CD14-positive monocyte (primary cell): ENCODE results near the gene RPTOR. TPM values are rescaled to one million over a fixed set of nuclear protein-coding genes. Genes with fewer than 3 reads are reported as not detected.

ENCODE experiments used
- DNase-seq, 3 donors: peaks; one replicate each; pipeline ENCODE4 v3.0.0-alpha.2; 2011 to 2022
- H2AFZ ChIP-seq: 2 replicates; pipeline ENCODE4 v1.6.0; 2012; ENCODE audit warnings: mild to moderate bottlenecking, low read depth, low read length, inconsistent platforms; ENCODE audit not compliant: insufficient read depth, poor library complexity, severe bottlenecking
- H3K27ac ChIP-seq, 2 donors: 1 replicate in 1 of 2; 2 replicates in 1 of 2; pipeline ENCODE4 v1.5.1; 2012 to 2013; ENCODE audit warnings: low read length in 2 of 2, control low read depth in 1 of 2, inconsistent platforms in 1 of 2, low read depth in 1 of 2, mild to moderate bottlenecking in 1 of 2
- H3K27me3 ChIP-seq, 2 donors: one replicate each; pipeline versions ENCODE4 v1.6.0 to v1.6.1; 2011 to 2013; ENCODE audit warnings: low read length in 2 of 2; ENCODE audit not compliant: control insufficient read depth in 2 of 2, insufficient read depth in 2 of 2
- H3K36me3 ChIP-seq, 2 donors: replicated peaks in 1 of 2; 1 replicate in 1 of 2; 2 replicates in 1 of 2; pipeline versions ENCODE4 v1.5.1 to v1.6.1; 2012 to 2013; ENCODE audit warnings: low read length in 2 of 2, control low read depth in 1 of 2, inconsistent platforms in 1 of 2, mild to moderate bottlenecking in 1 of 2; ENCODE audit not compliant: insufficient read depth in 2 of 2, control insufficient read depth in 1 of 2
- H3K4me1 ChIP-seq, 2 donors: 1 replicate in 1 of 2; 2 replicates in 1 of 2; pipeline versions ENCODE4 v1.5.1 to v1.6.1; 2012 to 2013; ENCODE audit warnings: low read length in 2 of 2, control low read depth in 1 of 2, inconsistent platforms in 1 of 2, mild to moderate bottlenecking in 1 of 2, moderate library complexity in 1 of 2; ENCODE audit not compliant: insufficient read depth in 2 of 2, control insufficient read depth in 1 of 2
- H3K4me2 ChIP-seq: replicated peaks from 2 replicates; pipeline ENCODE3; 2012; ENCODE audit warnings: low read length, moderate library complexity, mild to moderate bottlenecking; ENCODE audit not compliant: poor library complexity, severe bottlenecking; ENCODE audit errors: extremely low read depth
- H3K4me3 ChIP-seq, 3 experiments: fragments of 200-600 bp in 1 of 3; sonication (generic) in 1 of 3; replicated peaks in 1 of 3; 1 replicate in 2 of 3; 2 replicates in 1 of 3; pipeline ENCODE4 v1.5.1; 2011 to 2013; ENCODE audit warnings: low read length in 3 of 3, mild to moderate bottlenecking in 3 of 3, control low read depth in 2 of 3, low read depth in 2 of 3, inconsistent platforms in 1 of 3, moderate library complexity in 1 of 3
- H3K79me2 ChIP-seq: 2 replicates; pipeline ENCODE4 v1.6.0; 2012; ENCODE audit warnings: mild to moderate bottlenecking, control low read depth, inconsistent platforms, low read length, moderate library complexity; ENCODE audit not compliant: insufficient read depth
- H3K9ac ChIP-seq: 2 replicates; pipeline ENCODE4 v1.6.0; 2017; ENCODE audit warnings: low read length, mild to moderate bottlenecking; ENCODE audit not compliant: insufficient read depth, poor library complexity, severe bottlenecking
- H3K9me3 ChIP-seq, 2 donors: replicated peaks in 1 of 2; 1 replicate in 1 of 2; 2 replicates in 1 of 2; pipeline versions ENCODE4 v1.5.1 to v1.6.1; 2012 to 2013; ENCODE audit warnings: low read length in 2 of 2, control low read depth in 1 of 2; ENCODE audit not compliant: control insufficient read depth in 1 of 2, insufficient read depth in 1 of 2
- H4K20me1 ChIP-seq: 2 replicates; pipeline ENCODE4 v1.6.0; 2012; ENCODE audit warnings: mild to moderate bottlenecking, low read length, control low read depth, moderate library complexity; ENCODE audit not compliant: insufficient read depth
- H3K27ac Mint-ChIP-seq, 7 donors: one replicate each; pipeline ENCODE4 v1.8.0; 2020; ENCODE audit warnings: mild to moderate bottlenecking in 7 of 7, mixed read lengths in 7 of 7, moderate library complexity in 6 of 7, inconsistent platforms in 2 of 7
- H3K27me3 Mint-ChIP-seq, 3 donors: one replicate each; pipeline ENCODE4 v1.8.0; 2021 to 2022; ENCODE audit warnings: low read depth in 3 of 3, mild to moderate bottlenecking in 3 of 3, mixed read lengths in 3 of 3, moderate library complexity in 3 of 3, inconsistent platforms in 1 of 3
- H3K36me3 Mint-ChIP-seq, 2 donors: one replicate each; pipeline ENCODE4 v1.8.0; 2020; ENCODE audit warnings: mixed read lengths in 2 of 2, inconsistent platforms in 1 of 2, mild to moderate bottlenecking in 1 of 2
- H3K4me1 Mint-ChIP-seq: one replicate; pipeline ENCODE4 v1.8.0; 2020; ENCODE audit warnings: mild to moderate bottlenecking, mixed read lengths
- H3K4me3 Mint-ChIP-seq, 2 donors: one replicate each; pipeline ENCODE4 v1.8.0; 2020; ENCODE audit warnings: mild to moderate bottlenecking in 2 of 2, mixed read lengths in 2 of 2, moderate library complexity in 1 of 2
- H3K9me3 Mint-ChIP-seq, 7 donors: one replicate each; pipeline ENCODE4 v1.8.0; 2020 to 2022; ENCODE audit warnings: mixed read lengths in 7 of 7, mild to moderate bottlenecking in 6 of 7, moderate library complexity in 6 of 7, inconsistent platforms in 2 of 7
- WGBS: methylation state at CpG from one replicate; pipeline ENCODE4 v1.1.5; 2013; ENCODE audit warnings: missing lambda C conversion rate; ENCODE audit not compliant: insufficient coverage; 5-methylcytosine and 5-hydroxymethylcytosine counted together
- intact Hi-C, 2 donors: fragments of 100-400 bp; cut with micrococcal nuclease; formaldehyde crosslinking; loops; one replicate each; pipeline versions ENCODE4 v1.15.0 to v1.15.1; 2023
- polyA plus RNA-seq, 3 donors: library from polyadenylated mRNA; depleted of rRNA in 1 of 3; unstranded in 2 of 3; stranded (reverse) in 1 of 3; fragments of 300-500 nt in 2 of 3; fragments of >200 nt in 1 of 3; fragmentation: Illumina TruSeq in 2 of 3; gene quantifications; 1 replicate in 2 of 3; 2 replicates in 1 of 3; pipeline ENCODE4 v1.2.3, GENCODE V29; 2012 to 2021
- TF ChIP-seq, protein P1 (sequence below): fragments of 200-600 bp; IDR thresholded peaks from one replicate; pipeline ENCODE4 v1.8.0; 2022; ENCODE audit warnings: antibody characterized with exemption, mild to moderate bottlenecking

Gene RPTOR
- polyA plus RNA-seq, 3 donors: 1.1 to 8.7 (median 2.6) TPM

- Histone ChIP-seq H3K4me1 (no peaks in the 10 kb centered on the region), H3K4me3 (no peak overlapping the region), H3K36me3 (no peaks in the 10 kb centered on the region), H3K4me2 (no peak overlapping the region), H3K27ac (no peak overlapping the region), H3K9me3 (no peaks in the 10 kb centered on the region), H3K9ac (no peak overlapping the region), H4K20me1 (no peaks in the 10 kb centered on the region), H3K79me2 (no peaks in the 10 kb centered on the region), H3K27me3 (no peaks in the 10 kb centered on the region), H2AFZ (no peak overlapping the region)
- WGBS: 95% methylated on average over 2 of the region's 3 CpGs
- Mint-ChIP-seq H3K27me3 (peaks cover 13 to 17% (median 17%) of the 10 kb centered on the region in 3 donors), H3K4me1 (no peaks in the 10 kb centered on the region), H3K27ac (peak overlapping the region in 1 of 7 donors; percentile 19), H3K9me3 (peaks cover 0 to 3% (median 0%) of the 10 kb centered on the region in 7 donors), H3K36me3 (no peaks in the 10 kb centered on the region), H3K4me3 (no peak overlapping the region)
- intact Hi-C loops: no loop called here
- DNase-seq: no peak
- TF ChIP-seq, protein P1, sequence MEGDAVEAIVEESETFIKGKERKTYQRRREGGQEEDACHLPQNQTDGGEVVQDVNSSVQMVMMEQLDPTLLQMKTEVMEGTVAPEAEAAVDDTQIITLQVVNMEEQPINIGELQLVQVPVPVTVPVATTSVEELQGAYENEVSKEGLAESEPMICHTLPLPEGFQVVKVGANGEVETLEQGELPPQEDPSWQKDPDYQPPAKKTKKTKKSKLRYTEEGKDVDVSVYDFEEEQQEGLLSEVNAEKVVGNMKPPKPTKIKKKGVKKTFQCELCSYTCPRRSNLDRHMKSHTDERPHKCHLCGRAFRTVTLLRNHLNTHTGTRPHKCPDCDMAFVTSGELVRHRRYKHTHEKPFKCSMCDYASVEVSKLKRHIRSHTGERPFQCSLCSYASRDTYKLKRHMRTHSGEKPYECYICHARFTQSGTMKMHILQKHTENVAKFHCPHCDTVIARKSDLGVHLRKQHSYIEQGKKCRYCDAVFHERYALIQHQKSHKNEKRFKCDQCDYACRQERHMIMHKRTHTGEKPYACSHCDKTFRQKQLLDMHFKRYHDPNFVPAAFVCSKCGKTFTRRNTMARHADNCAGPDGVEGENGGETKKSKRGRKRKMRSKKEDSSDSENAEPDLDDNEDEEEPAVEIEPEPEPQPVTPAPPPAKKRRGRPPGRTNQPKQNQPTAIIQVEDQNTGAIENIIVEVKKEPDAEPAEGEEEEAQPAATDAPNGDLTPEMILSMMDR: no peak
Observed at GRCh38 chr17:80507965-80508364, 36.7 kb upstream of the RPTOR start.

DNA sequence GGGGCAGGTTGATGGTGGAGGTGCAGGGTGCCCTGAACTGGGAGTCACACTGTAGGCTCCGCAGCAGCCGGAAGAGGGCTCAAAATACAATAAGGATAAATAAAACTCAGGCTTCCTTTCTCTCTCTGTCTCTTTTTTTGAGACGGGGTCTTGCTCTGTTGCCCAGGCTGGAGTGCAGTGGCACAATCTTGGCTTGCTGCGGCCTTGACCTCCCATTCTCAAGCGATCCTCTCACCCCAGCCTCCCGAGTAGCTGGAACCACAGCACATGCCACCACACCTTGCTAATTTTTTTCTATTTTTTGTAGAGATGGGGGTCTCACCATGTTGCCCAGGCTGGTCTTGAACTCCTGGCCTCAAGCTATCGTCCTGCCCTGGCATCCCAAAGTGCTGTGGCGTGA lies 35.3 kb upstream of the RPTOR start:
- TF ChIP-seq, protein P1: no peak
- H3K4me1 Mint-ChIP-seq: no peaks in the 10 kb centered on the region

More for the DNA sequence above, 35.3 kb upstream of the RPTOR start:
- Mint-ChIP-seq H3K4me3 (no peak overlapping the region), H3K27ac (no peak overlapping the region), H3K36me3 (no peaks in the 10 kb centered on the region), H3K27me3 (peaks cover 12 to 17% (median 14%) of the 10 kb centered on the region in 3 donors), H3K9me3 (peaks cover 0 to 3% (median 0%) of the 10 kb centered on the region in 7 donors)
- H3K27me3 ChIP-seq: no peaks in the 10 kb centered on the region
- H4K20me1 ChIP-seq: no peaks in the 10 kb centered on the region
- no peaks in the 10 kb centered on the region for H3K4me1 ChIP-seq
- H3K9ac ChIP-seq: no peak overlapping the region
- no peaks in the 10 kb centered on the region for H3K36me3 ChIP-seq
- 92% methylated on average over 3 of the region's 8 CpGs for WGBS
- intact Hi-C loops: no loop called here
- no peaks in the 10 kb centered on the region for H3K9me3 ChIP-seq
- H3K79me2 ChIP-seq: no peaks in the 10 kb centered on the region
- H3K4me2 ChIP-seq: no peak overlapping the region
- H2AFZ ChIP-seq: no peak overlapping the region
- H3K27ac ChIP-seq: no peak overlapping the region
- no peak for DNase-seq
- H3K4me3 ChIP-seq: no peak overlapping the region
